WI38 (cell line): ENCODE results near the gene AKIP1.
"Not testable (repeated sequence)": the region's sequence is repeated elsewhere in the genome, so short reads cannot be mapped to it uniquely, and the experiment has no call there.

Source experiments
- H3K4me3 ChIP-seq: 2 replicates; pipeline ENCODE4 v1.5.1; 2011; ENCODE audit warnings: low read depth, mild to moderate bottlenecking, control low read depth, low read length
- TF ChIP-seq, protein P1 (sequence below): IDR thresholded peaks from 2 replicates; pipeline ENCODE4 v1.5.1; 2012; ENCODE audit warnings: low read depth, mild to moderate bottlenecking, control low read depth, low read length

Gene AKIP1

DNA sequence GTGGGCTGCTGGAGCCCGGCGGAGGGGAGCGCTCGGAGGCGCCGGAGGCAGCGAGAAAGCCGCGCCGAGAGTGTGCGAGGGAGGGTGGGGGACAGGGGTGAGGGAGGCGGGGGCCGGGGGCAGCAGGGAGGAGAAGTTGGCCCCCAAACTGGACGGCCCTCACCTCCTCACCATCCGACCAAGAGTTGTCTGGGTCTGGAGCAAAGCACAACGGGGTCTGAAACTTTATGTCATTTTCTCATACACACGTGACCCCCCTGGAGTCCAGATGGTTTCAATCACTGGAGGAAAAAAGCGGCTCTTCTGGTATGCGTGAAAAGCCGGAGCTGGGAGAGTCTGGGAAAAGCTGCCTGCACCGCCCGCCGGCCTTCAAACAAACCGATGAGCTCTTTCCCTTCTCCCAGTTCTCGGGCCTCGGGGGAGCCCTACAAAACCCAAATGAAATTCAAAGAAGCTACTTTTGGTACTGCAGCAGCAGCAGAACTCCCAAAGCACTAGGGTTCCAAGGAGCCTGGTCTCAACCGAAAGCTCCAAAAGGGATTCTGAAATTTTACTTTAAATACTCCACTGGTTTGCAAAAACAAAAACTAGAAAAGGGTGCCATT lies 39.7 kb upstream of the AKIP1 start:
- TF ChIP-seq, protein P1, sequence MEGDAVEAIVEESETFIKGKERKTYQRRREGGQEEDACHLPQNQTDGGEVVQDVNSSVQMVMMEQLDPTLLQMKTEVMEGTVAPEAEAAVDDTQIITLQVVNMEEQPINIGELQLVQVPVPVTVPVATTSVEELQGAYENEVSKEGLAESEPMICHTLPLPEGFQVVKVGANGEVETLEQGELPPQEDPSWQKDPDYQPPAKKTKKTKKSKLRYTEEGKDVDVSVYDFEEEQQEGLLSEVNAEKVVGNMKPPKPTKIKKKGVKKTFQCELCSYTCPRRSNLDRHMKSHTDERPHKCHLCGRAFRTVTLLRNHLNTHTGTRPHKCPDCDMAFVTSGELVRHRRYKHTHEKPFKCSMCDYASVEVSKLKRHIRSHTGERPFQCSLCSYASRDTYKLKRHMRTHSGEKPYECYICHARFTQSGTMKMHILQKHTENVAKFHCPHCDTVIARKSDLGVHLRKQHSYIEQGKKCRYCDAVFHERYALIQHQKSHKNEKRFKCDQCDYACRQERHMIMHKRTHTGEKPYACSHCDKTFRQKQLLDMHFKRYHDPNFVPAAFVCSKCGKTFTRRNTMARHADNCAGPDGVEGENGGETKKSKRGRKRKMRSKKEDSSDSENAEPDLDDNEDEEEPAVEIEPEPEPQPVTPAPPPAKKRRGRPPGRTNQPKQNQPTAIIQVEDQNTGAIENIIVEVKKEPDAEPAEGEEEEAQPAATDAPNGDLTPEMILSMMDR, result no peak
- H3K4me3 ChIP-seq, result peak overlapping the region; percentile 79

DNA sequence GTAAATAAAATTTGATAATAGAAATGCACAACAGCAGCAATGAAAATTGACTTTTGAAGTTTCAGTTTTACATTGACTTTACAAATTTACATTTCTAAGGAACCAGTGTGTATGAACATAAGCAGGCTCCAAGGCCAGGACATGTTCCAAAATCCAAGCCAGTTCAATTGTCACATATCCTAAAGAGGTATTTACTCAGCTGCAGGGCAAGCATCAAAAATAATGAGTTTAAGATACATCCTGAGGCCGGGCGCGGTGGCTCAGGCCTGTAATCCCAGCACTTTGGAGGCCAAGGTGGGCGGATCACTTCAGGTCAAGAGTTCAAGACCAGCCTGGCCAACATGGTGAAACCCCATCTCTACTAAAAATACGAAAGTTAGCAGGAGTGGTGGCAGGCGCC lies 39.0 kb upstream of the AKIP1 start:
- no peak overlapping the region for H3K4me3 ChIP-seq
- TF ChIP-seq, protein P1, result no peak

DNA sequence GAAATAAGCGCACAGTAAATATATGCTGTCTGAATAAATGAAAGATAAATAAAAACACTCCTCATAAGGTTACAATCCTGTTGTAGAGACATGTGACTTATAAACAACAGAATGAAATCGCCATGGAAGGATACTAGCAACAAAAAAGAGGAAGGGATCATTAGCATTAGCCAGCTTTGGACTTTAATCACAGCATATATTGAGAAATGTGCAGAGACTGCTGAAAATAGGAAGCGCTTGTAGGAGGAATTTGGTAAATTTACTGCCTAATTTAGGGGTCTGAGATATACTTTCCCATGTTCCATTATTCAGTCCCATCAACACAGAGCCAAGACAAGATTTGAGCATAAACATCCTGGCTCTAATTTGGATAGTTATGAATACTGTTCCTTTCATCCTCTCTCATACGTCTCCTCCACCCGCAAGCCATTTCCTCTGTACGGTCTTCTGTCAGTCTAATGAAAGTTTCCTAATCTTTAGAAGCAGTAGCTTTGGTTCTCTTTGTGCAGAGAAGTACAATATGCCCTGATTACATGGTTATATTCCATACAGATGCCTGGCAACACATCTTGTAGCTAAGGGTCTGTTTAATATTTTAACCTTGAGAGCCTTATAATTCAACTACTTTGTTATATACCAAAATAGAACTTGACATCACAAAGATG lies 37.1 kb upstream of the AKIP1 start:
- no peak overlapping the region for H3K4me3 ChIP-seq
- TF ChIP-seq, protein P1, result no peak

DNA sequence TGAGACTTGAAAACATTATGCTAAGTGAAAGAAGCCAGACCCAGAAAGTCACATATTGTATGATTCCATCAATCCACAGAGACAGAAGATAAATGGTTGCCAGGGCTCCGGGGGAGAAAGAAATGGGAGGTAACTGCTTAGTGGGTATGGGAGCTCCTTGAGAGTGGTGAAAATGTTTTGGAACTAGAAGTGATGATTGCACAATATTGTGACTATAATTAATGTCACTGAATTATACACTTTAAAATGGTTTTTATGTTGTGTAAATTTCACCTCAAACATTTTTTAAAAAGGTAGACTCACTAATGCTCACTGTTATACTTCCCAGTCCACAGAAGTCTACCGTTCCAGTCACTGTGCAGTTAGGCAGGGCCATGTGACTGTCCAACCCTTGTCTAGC lies 32.2 kb upstream of the AKIP1 start:
- TF ChIP-seq, protein P1, result no peak
- no peak overlapping the region for H3K4me3 ChIP-seq

DNA sequence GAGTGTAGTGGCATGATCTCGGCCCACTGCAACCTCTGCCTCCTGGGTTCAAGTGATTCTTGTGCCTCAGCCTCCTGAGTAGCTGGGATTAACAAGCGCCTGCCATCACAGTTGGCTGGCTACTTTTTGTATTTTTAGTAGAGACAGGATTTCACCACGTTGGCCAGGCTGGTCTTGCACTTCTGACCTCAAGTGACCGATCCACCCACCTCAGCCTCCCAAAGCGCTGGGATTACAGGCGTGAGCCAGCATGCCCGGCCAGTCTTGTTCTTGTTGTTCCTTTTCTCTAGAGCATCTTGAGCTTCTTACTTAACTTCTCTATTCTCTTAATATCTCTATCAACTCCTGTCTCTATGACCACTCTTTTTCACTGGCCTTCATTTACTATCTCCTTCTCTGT lies 29.4 kb upstream of the AKIP1 start:
- not testable (repeated sequence) for H3K4me3 ChIP-seq

DNA sequence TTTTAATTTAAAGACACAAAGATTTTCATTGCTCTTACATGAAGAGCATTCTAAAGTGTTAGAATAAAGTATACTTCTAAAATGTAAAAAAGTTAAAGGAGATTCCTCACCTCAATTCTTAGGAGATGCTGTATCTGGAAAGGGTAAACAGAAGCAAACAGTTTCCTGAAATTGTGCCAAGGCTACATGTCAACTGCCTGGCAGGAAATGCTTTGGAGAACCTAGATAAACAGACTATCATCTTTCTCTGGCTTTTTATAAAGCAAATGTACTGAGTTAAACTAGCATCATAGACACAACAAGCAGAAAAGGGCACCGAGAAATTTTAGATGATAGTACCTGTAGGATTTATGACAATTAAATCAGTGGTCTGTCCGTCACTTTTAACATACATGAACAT lies 24.7 kb upstream of the AKIP1 start:
- TF ChIP-seq, protein P1, result no peak

DNA sequence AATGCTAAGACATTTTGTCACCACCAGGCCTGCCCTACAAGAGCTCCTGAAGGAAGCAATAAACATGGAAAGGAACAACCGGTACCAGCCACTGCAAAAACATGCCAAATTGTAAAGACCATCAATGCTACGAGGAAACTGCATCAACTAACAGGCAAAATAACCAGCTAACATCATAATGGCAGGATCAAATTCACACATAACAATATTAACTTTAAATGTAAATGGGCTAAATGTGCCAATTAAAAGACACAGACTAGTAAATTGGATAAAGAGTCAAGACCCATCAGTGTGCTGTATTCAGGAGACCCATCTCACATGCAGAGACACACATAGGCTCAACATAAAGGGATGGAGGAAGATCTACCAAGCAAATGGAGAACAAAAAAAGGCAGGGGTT lies 19.8 kb upstream of the AKIP1 start:
- H3K4me3 ChIP-seq, result not testable (repeated sequence)

More for the DNA sequence above, 24.7 kb upstream of the AKIP1 start:
- no peak overlapping the region for H3K4me3 ChIP-seq

DNA sequence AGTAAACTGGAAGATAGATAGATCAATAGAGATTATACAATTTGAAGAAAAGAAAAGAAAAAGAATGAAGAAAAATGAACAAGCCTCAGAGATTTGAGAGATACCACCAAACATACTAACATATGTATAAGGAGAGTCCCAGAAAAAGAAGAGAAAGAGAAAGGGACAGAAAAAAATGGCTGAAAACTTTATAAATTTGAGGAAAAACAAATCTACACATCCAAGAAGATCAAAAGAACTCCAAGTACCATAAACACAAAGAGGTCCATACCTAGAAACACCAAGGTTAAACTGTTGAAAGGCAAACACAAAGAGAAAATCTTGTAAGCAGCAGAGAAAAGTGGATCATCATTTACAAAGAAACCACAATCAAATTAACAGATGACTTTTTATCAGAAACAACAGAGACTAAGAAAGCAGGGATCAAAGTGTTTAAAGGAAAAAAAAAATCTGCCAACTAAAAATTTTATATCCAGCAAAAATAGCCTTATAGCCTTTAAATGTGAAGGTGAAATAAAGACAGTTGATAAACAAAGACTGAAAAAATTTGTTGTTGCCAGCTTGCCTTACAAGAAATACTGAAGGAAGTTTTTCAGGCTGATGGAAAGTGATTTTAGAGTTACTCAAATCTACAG lies 11.8 kb upstream of the AKIP1 start:
- TF ChIP-seq, protein P1, result no peak
- no peak overlapping the region for H3K4me3 ChIP-seq
